LNCaP clone FGC (cell line): Measurements from ENCODE around the gene EPX.

Experiments
- DNase-seq: peaks from one replicate; pipeline ENCODE4 v3.0.0-alpha.2; 2011; ENCODE audit warnings: low read depth
- H3K4me3 ChIP-seq: 2 replicates; pipeline ENCODE4 v1.5.1; 2011; ENCODE audit warnings: mild to moderate bottlenecking, low read depth, low read length, control low read depth
- TF ChIP-seq, protein P1 (sequence below): IDR thresholded peaks from 2 replicates; pipeline ENCODE4 v1.5.1; 2012; ENCODE audit warnings: mild to moderate bottlenecking; ENCODE audit not compliant: control insufficient read depth, insufficient read depth; ENCODE audit errors: extremely low read depth

Gene EPX

GRCh38 chr17:58244963-58245362 lies 52.4 kb downstream of the EPX start:
- no peak overlapping the region for H3K4me3 ChIP-seq
- TF ChIP-seq, protein P1, sequence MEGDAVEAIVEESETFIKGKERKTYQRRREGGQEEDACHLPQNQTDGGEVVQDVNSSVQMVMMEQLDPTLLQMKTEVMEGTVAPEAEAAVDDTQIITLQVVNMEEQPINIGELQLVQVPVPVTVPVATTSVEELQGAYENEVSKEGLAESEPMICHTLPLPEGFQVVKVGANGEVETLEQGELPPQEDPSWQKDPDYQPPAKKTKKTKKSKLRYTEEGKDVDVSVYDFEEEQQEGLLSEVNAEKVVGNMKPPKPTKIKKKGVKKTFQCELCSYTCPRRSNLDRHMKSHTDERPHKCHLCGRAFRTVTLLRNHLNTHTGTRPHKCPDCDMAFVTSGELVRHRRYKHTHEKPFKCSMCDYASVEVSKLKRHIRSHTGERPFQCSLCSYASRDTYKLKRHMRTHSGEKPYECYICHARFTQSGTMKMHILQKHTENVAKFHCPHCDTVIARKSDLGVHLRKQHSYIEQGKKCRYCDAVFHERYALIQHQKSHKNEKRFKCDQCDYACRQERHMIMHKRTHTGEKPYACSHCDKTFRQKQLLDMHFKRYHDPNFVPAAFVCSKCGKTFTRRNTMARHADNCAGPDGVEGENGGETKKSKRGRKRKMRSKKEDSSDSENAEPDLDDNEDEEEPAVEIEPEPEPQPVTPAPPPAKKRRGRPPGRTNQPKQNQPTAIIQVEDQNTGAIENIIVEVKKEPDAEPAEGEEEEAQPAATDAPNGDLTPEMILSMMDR = no peak
- DNase-seq = no peak

DNA sequence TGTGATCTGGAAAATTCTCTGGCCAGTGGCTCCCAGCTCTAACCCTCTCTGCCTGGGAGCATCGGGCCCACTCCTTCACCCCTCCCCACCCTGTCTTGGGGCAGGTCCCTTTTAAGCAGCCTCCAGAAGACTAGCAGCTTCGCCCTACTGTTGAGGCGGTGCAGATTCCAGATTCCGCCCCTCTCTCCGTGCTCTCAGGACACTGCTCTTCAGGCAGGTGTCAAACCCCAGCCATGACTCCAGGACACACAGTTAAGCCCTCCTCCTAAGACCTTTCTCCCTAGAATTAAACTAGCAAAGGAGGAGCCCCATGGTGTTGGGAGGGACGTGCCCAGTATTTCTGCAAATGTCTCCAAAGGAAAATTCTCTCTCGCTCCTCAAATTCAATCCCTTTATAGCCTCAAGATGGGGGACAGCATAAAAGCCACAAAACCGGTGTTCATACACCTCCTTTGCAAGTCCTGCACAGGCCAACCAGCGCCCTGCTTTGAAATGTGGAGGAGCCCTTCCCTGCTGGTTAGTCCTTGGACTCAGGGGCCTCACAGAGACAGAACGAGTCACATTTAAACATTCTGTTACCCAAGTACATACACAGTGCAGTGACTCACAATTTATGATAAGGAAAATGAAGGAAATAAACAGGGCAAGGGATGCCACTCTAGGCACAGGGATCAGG lies 53.0 kb downstream of the EPX start:
- DNase-seq = no peak
- TF ChIP-seq, protein P1 = no peak
- no peak overlapping the region for H3K4me3 ChIP-seq

- TF ChIP-seq, protein P1 = no peak
- no peak for DNase-seq
- no peak overlapping the region for H3K4me3 ChIP-seq
Observed at GRCh38 chr17:58246104-58246740, 53.7 kb downstream of the EPX start.

DNA sequence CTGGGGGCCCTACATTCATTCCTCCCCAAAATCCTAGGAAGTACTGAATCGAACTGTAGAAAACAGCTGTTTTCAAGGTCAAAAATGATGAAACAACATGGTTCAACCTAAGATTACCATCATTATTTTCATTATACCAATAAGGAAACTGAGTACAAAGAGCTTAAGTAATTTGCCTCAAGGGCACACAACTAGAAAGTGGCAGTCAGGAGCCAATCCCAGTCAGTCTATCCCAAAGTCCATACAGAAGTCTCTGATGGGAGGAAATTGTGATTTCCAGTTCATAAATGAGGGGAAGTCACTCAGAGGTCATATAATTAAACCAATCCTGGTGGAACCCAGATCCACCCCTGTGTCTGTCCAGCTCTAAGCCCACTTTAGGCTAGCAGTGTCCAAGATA lies 54.3 kb downstream of the EPX start:
- H3K4me3 ChIP-seq = no peak overlapping the region
- DNase-seq = no peak
- TF ChIP-seq, protein P1 = no peak

- no peak for DNase-seq
- H3K4me3 ChIP-seq = no peak overlapping the region
- TF ChIP-seq, protein P1 = no peak
Observed at GRCh38 chr17:58247511-58248363, 55.2 kb downstream of the EPX start.

DNA sequence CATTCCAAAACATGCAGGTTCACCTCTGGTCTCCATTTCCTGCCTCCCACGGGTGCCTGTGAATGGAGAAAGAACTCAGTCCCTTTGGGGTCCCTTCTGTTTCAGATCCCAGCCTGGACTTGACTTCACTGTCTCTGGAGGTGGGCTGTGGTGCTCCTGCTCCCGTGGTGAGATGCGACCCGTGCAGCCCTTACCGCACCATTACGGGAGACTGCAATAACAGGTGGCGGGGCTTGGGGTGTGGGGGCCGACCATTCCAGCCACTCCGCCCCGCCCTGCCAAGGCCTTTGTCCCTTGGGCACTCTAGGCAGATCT lies 56.4 kb downstream of the EPX start:
- TF ChIP-seq, protein P1 = no peak
- no peak overlapping the region for H3K4me3 ChIP-seq
- DNase-seq = no peak
